ENCODE results near the gene TREML1. TPM values are rescaled to one million over a fixed set of nuclear protein-coding genes. Genes with fewer than 3 reads are reported as not detected.

TREML1 gene, protein sequence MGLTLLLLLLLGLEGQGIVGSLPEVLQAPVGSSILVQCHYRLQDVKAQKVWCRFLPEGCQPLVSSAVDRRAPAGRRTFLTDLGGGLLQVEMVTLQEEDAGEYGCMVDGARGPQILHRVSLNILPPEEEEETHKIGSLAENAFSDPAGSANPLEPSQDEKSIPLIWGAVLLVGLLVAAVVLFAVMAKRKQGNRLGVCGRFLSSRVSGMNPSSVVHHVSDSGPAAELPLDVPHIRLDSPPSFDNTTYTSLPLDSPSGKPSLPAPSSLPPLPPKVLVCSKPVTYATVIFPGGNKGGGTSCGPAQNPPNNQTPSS
- total RNA-seq: not detected in 2 replicates

DNA sequence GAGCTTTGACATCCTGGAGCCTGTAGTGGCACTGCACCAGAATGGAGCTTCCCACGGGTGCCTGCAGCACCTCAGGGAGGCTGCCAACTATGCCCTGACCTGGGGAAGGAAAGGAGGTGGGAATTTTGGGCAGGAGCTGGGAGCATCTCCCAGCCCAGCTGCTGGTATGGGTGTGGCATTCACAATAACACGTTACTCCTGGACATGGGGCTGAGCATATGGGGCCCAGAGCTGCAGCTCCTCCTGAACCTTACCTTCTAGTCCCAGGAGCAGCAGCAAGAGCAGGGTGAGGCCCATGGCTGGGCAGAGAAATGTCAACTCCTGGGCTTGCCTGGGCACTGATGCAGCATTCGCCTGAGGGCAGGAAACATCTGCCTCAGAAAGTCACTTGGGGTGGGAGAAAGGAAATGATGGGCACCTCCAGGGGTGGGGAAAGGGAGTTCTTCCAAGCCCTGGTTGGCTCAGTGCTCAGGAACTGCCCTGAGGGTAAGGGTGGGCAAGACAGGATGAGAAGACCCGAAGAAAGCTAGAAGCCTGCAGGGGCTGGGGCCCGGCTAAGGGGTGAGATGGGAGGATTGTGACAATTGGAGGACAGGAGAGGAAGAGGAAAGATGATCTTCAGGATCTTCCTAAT, at the start of gene TREML1:
TSS of gene TREML1 (minus strand) at position 356 of the 634 bp plus-strand sequence. CDS start at position 297, 59 bp downstream.

DNA sequence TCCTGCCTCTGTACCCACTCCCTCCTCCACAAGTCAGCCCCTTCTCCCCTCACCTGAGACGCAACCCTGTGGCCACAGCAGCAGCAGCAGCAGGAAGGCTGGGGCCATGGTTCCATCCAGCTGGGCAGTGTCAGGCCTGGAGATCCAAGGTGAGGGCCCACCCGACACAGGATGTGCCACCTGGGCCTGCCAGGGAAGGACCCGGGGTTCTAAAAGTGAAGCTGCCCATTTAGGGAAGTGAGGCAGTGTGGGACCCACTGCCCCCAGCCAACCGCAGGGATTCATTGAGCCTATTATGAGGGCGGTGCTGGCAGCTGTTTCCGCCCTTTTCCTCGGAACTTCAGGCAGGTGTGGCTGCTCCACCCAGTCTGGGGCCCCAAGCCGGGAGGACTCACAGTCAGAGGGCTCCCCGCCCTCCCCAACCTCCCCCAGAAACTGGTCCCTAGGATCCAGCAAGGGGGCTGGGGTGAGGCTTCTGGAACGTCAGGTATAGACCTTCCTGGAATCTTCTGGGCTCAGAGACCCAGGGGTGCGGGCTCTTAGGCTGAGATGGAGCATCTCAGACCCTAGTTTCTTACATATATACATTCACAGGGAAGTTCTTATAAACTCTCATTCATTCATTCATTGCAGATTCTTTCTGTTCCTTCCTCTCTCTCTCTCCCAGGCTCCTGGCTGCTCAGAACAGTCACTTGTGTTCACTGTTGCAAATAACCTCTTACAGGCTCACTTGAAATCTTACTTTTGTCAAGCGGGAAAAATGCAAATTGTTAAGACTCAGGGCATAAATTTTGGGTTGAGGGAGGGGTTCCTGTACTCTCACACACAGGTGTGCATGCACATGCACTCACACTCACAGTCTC, 47.0 kb upstream of the TREML1 start, which contains the start of gene TREML2:
TSS of gene TREML2 (minus strand) at position 249 of the 863 bp plus-strand sequence. CDS start at position 108, 141 bp downstream.

DNA sequence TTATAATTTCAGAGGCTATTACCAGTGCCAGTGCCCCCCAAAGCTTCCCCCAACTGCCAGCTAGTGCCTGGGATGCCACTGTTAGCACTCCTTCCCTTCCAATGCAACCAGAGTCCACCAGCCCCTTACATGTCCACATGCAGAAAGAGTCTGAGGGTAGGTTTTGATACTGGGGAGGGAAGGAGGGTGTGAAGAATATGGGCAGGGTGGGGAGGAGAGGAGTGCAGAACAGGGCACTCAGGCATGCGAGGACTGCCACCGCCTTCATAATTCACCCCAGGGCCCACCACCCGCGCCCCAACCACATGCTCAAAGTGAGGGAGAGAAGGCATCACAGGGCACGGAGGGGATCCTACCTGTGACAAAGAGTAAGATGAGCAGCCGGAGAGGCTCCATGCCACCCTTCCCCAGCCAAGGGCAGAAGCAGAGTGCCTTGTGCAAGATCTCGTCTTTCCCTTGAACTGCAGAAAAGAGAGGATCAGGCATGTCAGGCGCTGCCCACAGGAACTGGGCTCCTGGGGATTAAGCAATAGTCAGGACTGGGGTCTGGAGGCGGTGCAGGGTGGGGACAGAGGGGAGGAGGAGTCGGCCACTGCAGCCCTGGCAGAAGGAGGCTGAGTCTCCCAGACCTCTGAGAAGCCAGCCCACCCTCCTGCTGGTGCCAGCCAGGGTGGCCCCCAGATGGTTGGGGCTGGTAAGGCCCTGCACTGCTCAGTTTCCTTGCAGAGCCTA, 8.7 kb upstream of the TREML1 start, which contains the start of gene TREM2:
TSS of gene TREM2 (minus strand) at position 430 of the 732 bp plus-strand sequence. CDS start at position 396, 34 bp downstream.

Other genes with a start within 250 kb of the TREML1 start
- 0.14 and 0.34 TPM in 2 replicates for gene UNC5CL, start 115.1 kb downstream of the TREML1 start, total RNA-seq
- gene TSPO2, start 111.9 kb downstream of the TREML1 start, total RNA-seq: not detected in 2 replicates
- not detected in 2 replicates for gene APOBEC2, start 101.1 kb downstream of the TREML1 start, total RNA-seq
- 16.4 and 23.2 TPM in 2 replicates for gene OARD1, start 82.0 kb downstream of the TREML1 start, total RNA-seq
- gene NFYA, start 81.4 kb downstream of the TREML1 start, total RNA-seq: 34.2 and 44.8 TPM in 2 replicates
- gene TREM2, start 8.8 kb upstream of the TREML1 start, total RNA-seq: 0.36 and 1.4 TPM in 2 replicates
- under 0.01 TPM in 1 of 2 replicates, not detected in the other for gene TREML2, start 46.8 kb upstream of the TREML1 start, total RNA-seq
- not detected in 2 replicates for gene TREML4, start 74.0 kb upstream of the TREML1 start, total RNA-seq
- gene TREM1, start 132.3 kb upstream of the TREML1 start, total RNA-seq: 0.34 and 0.43 TPM in 2 replicates
- gene NCR2, start 181.3 kb upstream of the TREML1 start, total RNA-seq: not detected in 2 replicates